Panc1 (cell line): Measurements from ENCODE around the gene SNRPF. TPM values are rescaled to one million over a fixed set of nuclear protein-coding genes. Genes with fewer than 3 reads are reported as not detected.

Experiments
- ATAC-seq: fragments of 200-7000 bp; cut with Tn5 transposase; 2 replicates; pipeline ENCODE4 v1.9.1; 2020; ENCODE audit warnings: mild to moderate bottlenecking, moderate library complexity
- BruUV-seq: library from RNA; stranded (reverse); fragments of 400-500 nt; replicated peaks from 2 replicates; lab custom pipeline; 2021; lab: Mats Ljungman, UMichigan
- CTCF ChIA-PET: fragments of 300-600 bp; sonication (Branson Sonifier 250); formaldehyde crosslinking; loops from one replicate; lab custom pipeline; 2022; ENCODE audit warnings: antibody characterized with exemption; lab: Charles Lee
- POLR2A ChIA-PET: fragments of 300-600 bp; sonication (Branson Sonifier 250); formaldehyde crosslinking; loops from one replicate; lab custom pipeline; 2022; ENCODE audit warnings: antibody characterized with exemption; lab: Charles Lee
- DNase-seq: peaks from one replicate; pipeline ENCODE4 v3.0.0-alpha.2; 2010; ENCODE audit warnings: low read depth, low spot score
- H3K27ac ChIP-seq: 2 replicates; pipeline ENCODE4 v1.5.1; 2011; ENCODE audit warnings: mild to moderate bottlenecking, low read length, inconsistent platforms
- H3K27me3 ChIP-seq: fragments of 200-500 bp; sonication (Bioruptor generic); 2 replicates; pipeline ENCODE4 v1.6.0; 2014; ENCODE audit warnings: low read length, inconsistent platforms; ENCODE audit not compliant: control insufficient read depth, insufficient read depth
- H3K36me3 ChIP-seq: fragments of 200-500 bp; sonication (Bioruptor generic); 2 replicates; pipeline ENCODE4 v1.5.1; 2014; ENCODE audit warnings: inconsistent platforms, mild to moderate bottlenecking, low read length, moderate library complexity; ENCODE audit not compliant: control insufficient read depth, insufficient read depth
- H3K4me1 ChIP-seq: 2 replicates; pipeline ENCODE4 v1.5.1; 2011; ENCODE audit warnings: inconsistent platforms, mild to moderate bottlenecking, low read length, moderate library complexity; ENCODE audit not compliant: control insufficient read depth, insufficient read depth
- H3K4me3 ChIP-seq, 2 experiments: 2 replicates each; pipeline ENCODE4 v1.5.1; 2011 to 2012; ENCODE audit warnings: low read depth in 2 of 2, low read length in 2 of 2, mild to moderate bottlenecking in 2 of 2, inconsistent platforms in 1 of 2, moderate library complexity in 1 of 2
- H3K9me3 ChIP-seq: fragments of 200-500 bp; sonication (Bioruptor generic); 2 replicates; pipeline ENCODE4 v1.5.1; 2014; ENCODE audit warnings: low read depth, mild to moderate bottlenecking, inconsistent platforms, low read length, moderate library complexity; ENCODE audit not compliant: control insufficient read depth, insufficient read depth
- CTCF ChIP-seq: fragments of 450-650 bp; IDR thresholded peaks from 2 replicates; pipeline ENCODE4 v1.5.1; 2017; ENCODE audit warnings: mild to moderate bottlenecking
- POLR2AphosphoS5 ChIP-seq: IDR thresholded peaks from 2 replicates; pipeline ENCODE4 v1.6.1; 2012; ENCODE audit warnings: mild to moderate bottlenecking, low read depth, low read length, moderate library complexity
- REST ChIP-seq, 2 experiments: IDR thresholded peaks; 2 replicates each; pipeline ENCODE4 v1.6.1; 2011 to 2012; ENCODE audit warnings: low read depth in 2 of 2, control low read depth in 1 of 2, low read length in 1 of 2, mild to moderate bottlenecking in 1 of 2, moderate library complexity in 1 of 2; ENCODE audit not compliant: insufficient read depth in 1 of 2
- SIN3A ChIP-seq: IDR thresholded peaks from 2 replicates; pipeline ENCODE4 v1.6.1; 2012; ENCODE audit warnings: low read depth, mild to moderate bottlenecking, low read length, moderate library complexity, borderline replicate concordance; ENCODE audit not compliant: insufficient read depth
- TCF7L2 ChIP-seq: IDR thresholded peaks from 2 replicates; pipeline ENCODE4 v1.6.1; 2011; ENCODE audit warnings: mild to moderate bottlenecking, low read depth, low read length, inconsistent platforms
- in situ Hi-C: cut with HindIII; loops from 2 replicates; pipeline ENCODE4 v1.10.0; 2016; ENCODE audit warnings: low sequenced_read_pairs, low pct_unique_long_range_greater_than_20kb
- intact Hi-C: fragments of 100-400 bp; cut with micrococcal nuclease; formaldehyde crosslinking; loops from one replicate; pipeline ENCODE4 v1.10.0; 2022; ENCODE audit not compliant: unreplicated experiment
- total RNA-seq: library from RNA; stranded (reverse); gene quantifications from one replicate; pipeline ENCODE4 v1.2.1, GENCODE V29; 2021; ENCODE audit not compliant: unreplicated experiment

The SNRPF gene
- total RNA-seq, 1 experiment from 2014 or later: 38.7 TPM

- no peak for TF ChIP-seq TCF7L2
- no peak for TF ChIP-seq CTCF
- no peak for TF ChIP-seq REST (IDR thresholded peaks at IDR 0.05; ENCODE audit: insufficient read depth in 1 of 2, low read depth in 2 of 2, low read length in 1 of 2)
- TF ChIP-seq POLR2AphosphoS5: no peak
- TF ChIP-seq SIN3A: no peak
- intact Hi-C loops: no loop called here
- in situ Hi-C loops: no loop called here
- Histone ChIP-seq H3K9me3 (no peaks in the 10 kb centered on the region), H3K4me3 (no peak overlapping the region), H3K36me3 (no peaks in the 10 kb centered on the region), H3K4me1 (no peaks in the 10 kb centered on the region), H3K27ac (no peak overlapping the region), H3K27me3 (no peaks in the 10 kb centered on the region; the same call in 1 of the 2 replicates)
- ATAC-seq (no peak), DNase-seq (no peak)
- ChIA-PET POLR2A (no interaction called here), CTCF (no interaction called here)
- no TSS peak for BruUV-seq
Observed at GRCh38 chr12:95880895-95881294, 22.1 kb downstream of the SNRPF start.

GRCh38 chr12:95881331-95881955 lies 22.7 kb downstream of the SNRPF start:
- no peak for DNase-seq
- Histone ChIP-seq H3K9me3 (no peaks in the 10 kb centered on the region), H3K27me3 (no peaks in the 10 kb centered on the region; the same call in 1 of the 2 replicates), H3K4me1 (no peaks in the 10 kb centered on the region), H3K27ac (no peak overlapping the region), H3K36me3 (no peaks in the 10 kb centered on the region), H3K4me3 (no peak overlapping the region)
- TF ChIP-seq CTCF: no peak
- no peak for TF ChIP-seq POLR2AphosphoS5
- TF ChIP-seq REST (IDR thresholded peaks at IDR 0.05; ENCODE audit: insufficient read depth in 1 of 2, low read depth in 2 of 2, low read length in 1 of 2): no peak
- TF ChIP-seq TCF7L2: no peak
- TF ChIP-seq SIN3A: no peak
- ChIA-PET POLR2A (no interaction called here), CTCF (interaction anchor here (0.6 kb wide), 1 partner anchor 299 kb away, joined by 3 read pairs; no protein-coding TSS in a partner anchor)
- no TSS peak for BruUV-seq
- intact Hi-C loops (no loop called here), in situ Hi-C loops (no loop called here)
- ATAC-seq: no peak
